ENCODE results near the gene TRIM49C.
"Not testable (repeated sequence)": the region's sequence is repeated elsewhere in the genome, so short reads cannot be mapped to it uniquely, and the experiment has no call there.

TRIM49C gene

GRCh38 chr11:90030806-90031205 lies at the start of gene TRIM49C:
TSS of gene TRIM49C (plus strand) at chr11:90031106. CDS start at chr11:90035212, 4,106 bp downstream.
- not testable (repeated sequence) for DNase-seq

- not testable (repeated sequence) for DNase-seq
Observed at GRCh38 chr11:90024184-90024583, 6.7 kb upstream of the TRIM49C start.

GRCh38 chr11:90051591-90052209 lies 20.8 kb downstream of the TRIM49C start:
- not testable (repeated sequence) for DNase-seq

- DNase-seq = not testable (repeated sequence)
Observed at GRCh38 chr11:90052311-90052710, 21.4 kb downstream of the TRIM49C start.

- not testable (repeated sequence) for DNase-seq
Observed at GRCh38 chr11:90053545-90053944, 22.6 kb downstream of the TRIM49C start.

GRCh38 chr11:90085650-90086049 lies 54.7 kb downstream of the TRIM49C start, which contains the start of gene UBTFL1:
TSS of gene UBTFL1 (plus strand) at chr11:90085950. CDS start at chr11:90085950, 0 bp downstream.
- DNase-seq = not testable (repeated sequence)

GRCh38 chr11:90088731-90089130 lies 57.8 kb downstream of the TRIM49C start:
- not testable (repeated sequence) for DNase-seq

All from NCI-H1694 (cell line).